ENCODE measurements around the gene BLZF1. TPM values are rescaled to one million over a fixed set of nuclear protein-coding genes. Genes with fewer than 3 reads are reported as not detected.

BLZF1 gene
- total RNA-seq, 4 donors from 2014 or later, result 25.7 to 44.6 (median 37.7) TPM

DNA sequence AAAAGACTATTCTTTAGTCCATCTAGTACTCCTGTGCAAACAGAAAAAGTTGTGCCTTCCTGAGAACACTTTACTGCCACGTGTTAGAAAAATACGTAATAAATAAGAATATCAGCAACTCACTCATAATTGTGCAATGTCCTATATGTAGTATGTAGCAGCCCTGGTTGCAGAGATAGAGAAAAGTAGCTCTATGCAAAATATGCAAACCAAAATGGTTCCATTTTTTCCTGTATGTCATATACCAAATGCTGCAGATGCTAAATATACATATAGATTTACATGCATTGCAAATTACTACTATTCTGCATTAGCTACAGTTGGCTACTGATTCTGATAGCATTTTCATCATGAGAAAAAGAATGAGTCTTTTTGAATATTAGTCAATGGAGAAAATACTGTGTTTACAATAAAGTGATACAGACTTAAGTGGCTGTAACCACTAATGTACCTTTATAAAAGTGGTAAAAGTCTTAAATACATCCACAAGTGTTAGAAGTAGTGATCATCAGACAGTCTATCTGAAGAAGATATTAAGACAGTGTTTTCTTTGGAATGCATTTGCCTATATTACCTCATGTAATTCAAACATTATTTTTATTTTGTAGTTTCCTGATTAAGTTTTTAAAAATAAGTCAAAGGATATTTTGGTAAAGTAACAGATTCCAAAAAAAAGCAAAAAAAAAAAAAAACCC, 20.2 kb upstream of the BLZF1 start:
- intact Hi-C loops (cut with DNase I), result loop anchor here (10.0 kb wide), 1 partner anchor 743 kb away; no protein-coding TSS in a partner anchor
- WGBS, 2 donors, result 75 to 85% methylated on average over 2 of the region's 2 CpGs
- Histone ChIP-seq H3K4me1 (no peaks in the 10 kb centered on the region), H3K9me3 (no peaks in the 10 kb centered on the region), H3K36me3 (no peaks in the 10 kb centered on the region), H3K27me3 (no peaks in the 10 kb centered on the region), H3K27ac (no peak overlapping the region), H3K4me3 (no peak overlapping the region)
- no peak for DNase-seq
- no peak for TF ChIP-seq POLR2A (IDR thresholded peaks at IDR 0.05)
- no peak for TF ChIP-seq CTCF (IDR thresholded peaks at IDR 0.05)

- DNase-seq, result no peak
- Histone ChIP-seq H3K27me3 (no peaks in the 10 kb centered on the region), H3K9me3 (no peaks in the 10 kb centered on the region), H3K4me1 (no peaks in the 10 kb centered on the region), H3K4me3 (no peak overlapping the region), H3K27ac (no peak overlapping the region), H3K36me3 (no peaks in the 10 kb centered on the region)
- intact Hi-C loops (cut with DNase I), result loop anchor here (10.0 kb wide), 1 partner anchor 744 kb away; no protein-coding TSS in a partner anchor
- TF ChIP-seq POLR2A (IDR thresholded peaks at IDR 0.05) (no peak), CTCF (IDR thresholded peaks at IDR 0.05) (peak; percentile 63 to 81 (median 80))
- WGBS, 2 donors, result 41% methylated on average over 5 of the region's 5 CpGs
Measured at GRCh38 chr1:169348383-169349036, 19.5 kb upstream of the BLZF1 start.

GRCh38 chr1:169360415-169360814, 7.6 kb upstream of the BLZF1 start:
- Histone ChIP-seq H3K36me3 (no peaks in the 10 kb centered on the region), H3K4me3 (no peak overlapping the region), H3K4me1 (peaks cover 0 to 7% (median 0%) of the 10 kb centered on the region in 3 donors), H3K27ac (no peak overlapping the region), H3K27me3 (no peaks in the 10 kb centered on the region), H3K9me3 (no peaks in the 10 kb centered on the region)
- 100% methylated on average over 1 of the region's 1 CpG for WGBS, 2 donors
- TF ChIP-seq CTCF (IDR thresholded peaks at IDR 0.05) (no peak), POLR2A (IDR thresholded peaks at IDR 0.05) (no peak)
- intact Hi-C loops (cut with DNase I), result loop anchor here (10.0 kb wide), 1 partner anchor 184 kb away; no protein-coding TSS in a partner anchor
- no peak for DNase-seq

DNA sequence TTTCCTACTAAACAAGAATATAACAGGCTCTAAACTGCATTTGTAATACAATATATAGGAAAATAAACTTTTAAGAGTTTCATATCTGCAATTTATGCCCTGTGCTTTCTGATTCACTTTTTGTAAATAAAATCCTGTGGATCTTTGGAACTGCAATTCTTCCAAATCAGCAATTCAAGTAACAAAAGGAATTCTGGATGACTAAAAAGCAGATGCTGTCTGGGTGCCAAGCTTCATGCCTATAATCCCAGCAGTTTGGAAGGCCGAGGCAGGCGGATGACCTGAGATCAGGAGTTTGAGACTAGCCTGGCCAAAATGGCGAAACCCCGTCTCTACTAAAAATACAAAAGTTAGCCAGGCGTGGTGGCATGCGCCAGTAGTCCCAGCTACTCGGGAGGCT, 6.7 kb upstream of the BLZF1 start:
- WGBS, 2 donors, result 76 to 80% methylated on average over 7 of the region's 7 CpGs
- Histone ChIP-seq H3K36me3 (no peaks in the 10 kb centered on the region), H3K27me3 (no peaks in the 10 kb centered on the region), H3K4me3 (no peak overlapping the region), H3K9me3 (no peaks in the 10 kb centered on the region), H3K4me1 (peaks cover 0 to 7% (median 0%) of the 10 kb centered on the region in 3 donors), H3K27ac (no peak overlapping the region)
- DNase-seq, result no peak
- TF ChIP-seq CTCF (IDR thresholded peaks at IDR 0.05), result no peak
- no peak for TF ChIP-seq POLR2A (IDR thresholded peaks at IDR 0.05)
- intact Hi-C loops (cut with DNase I), result loop anchor here (10.0 kb wide), 1 partner anchor 184 kb away; no protein-coding TSS in a partner anchor

All from esophagus squamous epithelium (tissue), 5 donors.